ENCODE data around the gene CREBBP. TPM values are rescaled to one million over a fixed set of nuclear protein-coding genes. Genes with fewer than 3 reads are reported as not detected.

Gene CREBBP
- total RNA-seq, 1 experiment from 2014 or later: 79.1 TPM

- no peak overlapping the region for H3K23ac ChIP-seq (ENCODE audit: insufficient read length, low read depth, low read length)
- no peak overlapping the region for H3K18ac ChIP-seq (ENCODE audit: insufficient read length, low read depth, low read length)
- no peak overlapping the region for H3K9ac ChIP-seq (ENCODE audit: extremely low read depth, insufficient read length, low read length)
- Mint-ChIP-seq H3K9me3 (no peaks in the 10 kb centered on the region), H3K27me3 (ENCODE audit: low read depth) (no peaks in the 10 kb centered on the region), H3K27ac (no peak overlapping the region), H3K4me1 (no peaks in the 10 kb centered on the region), H3K4me3 (no peak overlapping the region), H3K36me3 (ENCODE audit: insufficient read depth in 1 of 3, low read depth in 3 of 3) (peaks cover 17 to 64% (median 42%) of the 10 kb centered on the region in 3 experiments; a peak in 6 of 7 replicates)
- H3K56ac ChIP-seq (ENCODE audit: insufficient read length, low read depth, low read length): no peak overlapping the region
- H2AFZ ChIP-seq (ENCODE audit: low read length): no peak overlapping the region
- no peak overlapping the region for H3K27ac ChIP-seq (ENCODE audit: insufficient read length, low read depth, low read length)
- WGBS (ENCODE audit: extremely low coverage, insufficient read length, low lambda C conversion rate): no CpG with 5 or more reads among the region's 4 CpGs
- no peak overlapping the region for H4K91ac ChIP-seq (ENCODE audit: insufficient read length, low read depth, low read length)
- no peaks in the 10 kb centered on the region for H4K20me1 ChIP-seq (ENCODE audit: control insufficient read depth, insufficient read depth, insufficient read length)
- H2BK15ac ChIP-seq (ENCODE audit: low read depth, low read length): no peak overlapping the region
- H2BK12ac ChIP-seq (ENCODE audit: insufficient read length, low read depth, low read length): no peak overlapping the region
- H4K8ac ChIP-seq (replicated peaks; ENCODE audit: insufficient read length, low read depth, low read length): no peak overlapping the region
- no peak for DNase-seq
- no peak overlapping the region for H3K4me2 ChIP-seq (ENCODE audit: insufficient read depth, insufficient read length, low read length)
- no peak overlapping the region for H3K14ac ChIP-seq (ENCODE audit: insufficient read depth, low read length)
- no peaks in the 10 kb centered on the region for H3K4me1 ChIP-seq (ENCODE audit: insufficient read depth, low read length)
- no peaks in the 10 kb centered on the region for H3K9me3 ChIP-seq (ENCODE audit: control insufficient read depth, low read depth, low read length)
- no peak overlapping the region for H2BK120ac ChIP-seq (ENCODE audit: low read depth, low read length, poor library complexity, severe bottlenecking)
- H3K4ac ChIP-seq (ENCODE audit: low read depth, low read length): no peak overlapping the region
- H2BK5ac ChIP-seq (ENCODE audit: insufficient read length, low read length): no peak overlapping the region
- H3T11ph ChIP-seq (ENCODE audit: low read length): no peak overlapping the region
- no peaks in the 10 kb centered on the region for H3K27me3 ChIP-seq (ENCODE audit: insufficient read depth, low read length)
- no peak overlapping the region for H4K5ac ChIP-seq (ENCODE audit: insufficient read length, low read depth, low read length)
- no peak overlapping the region for H2AK5ac ChIP-seq (ENCODE audit: insufficient read length, low read length)
- H3K79me1 ChIP-seq (ENCODE audit: insufficient read depth, low read depth, low read length, poor library complexity, severe bottlenecking): peaks cover 2% of the 10 kb centered on the region
- TF ChIP-seq CTCF (conservative IDR thresholded peaks at IDR 0.05): no peak
- no peak overlapping the region for H2BK20ac ChIP-seq (ENCODE audit: low read depth, low read length, poor library complexity, severe bottlenecking)
- no peaks in the 10 kb centered on the region for H3K79me2 ChIP-seq (ENCODE audit: insufficient read depth, low read length)
- no peaks in the 10 kb centered on the region for H3K23me2 ChIP-seq (ENCODE audit: insufficient read length, low read depth, low read length, poor library complexity, severe bottlenecking)
Measured at GRCh38 chr16:3755249-3755648, 125.3 kb downstream of the CREBBP start.

Measured in H9 (cell line).